Gastrocnemius medialis (tissue), 4 donors: ENCODE measurements around the gene STRBP. TPM values are rescaled to one million over a fixed set of nuclear protein-coding genes. Genes with fewer than 3 reads are reported as not detected.
"Not testable (repeated sequence)": the region's sequence is repeated elsewhere in the genome, so short reads cannot be mapped to it uniquely, and the experiment has no call there.

Experiments
- ATAC-seq, 2 donors: fragments of 150-250 bp; one replicate each; pipeline ENCODE4 v1.9.1; 2016
- DNase-seq, 2 donors: peaks; one replicate each; pipeline ENCODE4 v3.0.0-alpha.2; 2019
- H3K27ac ChIP-seq, 4 donors: fragments of 200-600 bp; sonication (generic); 1 replicate in 1 of 4; 2 replicates in 3 of 4; pipeline ENCODE4 v1.5.1; 2016 to 2018; ENCODE audit warnings: mild to moderate bottlenecking in 2 of 4, moderate library complexity in 1 of 4
- H3K27me3 ChIP-seq, 3 donors: fragments of 200-600 bp; sonication (generic) in 2 of 3; 1 replicate in 1 of 3; 2 replicates in 2 of 3; pipeline versions ENCODE4 v1.5.1 to v1.6.0; 2016 to 2019; ENCODE audit warnings: mild to moderate bottlenecking in 1 of 3, moderate library complexity in 1 of 3
- H3K36me3 ChIP-seq, 2 donors: fragments of 200-600 bp; sonication (generic) in 1 of 2; one replicate each; pipeline ENCODE4 v1.5.1; 2017 to 2018
- H3K4me1 ChIP-seq, 2 donors: fragments of 200-600 bp; sonication (generic) in 1 of 2; one replicate each; pipeline ENCODE4 v1.5.1; 2016 to 2017; ENCODE audit warnings: mild to moderate bottlenecking in 2 of 2
- H3K4me3 ChIP-seq, 4 donors: fragments of 200-600 bp; sonication (generic) in 3 of 4; 1 replicate in 1 of 4; 2 replicates in 3 of 4; pipeline ENCODE4 v1.5.1; 2016 to 2019; ENCODE audit warnings: mild to moderate bottlenecking in 2 of 4
- H3K9me3 ChIP-seq, 3 donors: fragments of 200-600 bp; sonication (generic) in 2 of 3; 1 replicate in 1 of 3; 2 replicates in 2 of 3; pipeline ENCODE4 v1.5.1; 2016 to 2019
- CTCF ChIP-seq, 5 experiments: fragments of 450-650 bp in 3 of 5; fragments of 200-600 bp in 2 of 5; sonication (generic) in 2 of 5; IDR thresholded peaks in 4 of 5; conservative IDR thresholded peaks in 1 of 5; 1 replicate in 4 of 5; 2 replicates in 1 of 5; pipeline ENCODE4 v1.5.1; 2016 to 2019; ENCODE audit warnings: antibody characterized with exemption in 5 of 5, mild to moderate bottlenecking in 3 of 5, moderate library complexity in 3 of 5
- POLR2A ChIP-seq, 2 donors: fragments of 450-650 bp; IDR thresholded peaks; one replicate each; pipeline ENCODE4 v1.6.1; 2017; ENCODE audit warnings: antibody characterized with exemption in 2 of 2, mild to moderate bottlenecking in 2 of 2, moderate library complexity in 2 of 2
- in situ Hi-C, 4 donors: fragments of 200-750 bp; cut with MboI; loops; one replicate each; pipeline versions ENCODE4 v1.15.0 to v1.8.0; 2017; ENCODE audit warnings: low sequenced_read_pairs in 4 of 4
- intact Hi-C: fragments of 100-400 bp; cut with DNase I; formaldehyde crosslinking; loops from one replicate; pipeline ENCODE4 v1.15.1; 2023; ENCODE audit warnings: low total_unique reads
- total RNA-seq, 4 donors: library from RNA; depleted of rRNA; stranded (reverse); fragments of >200 nt; gene quantifications; one replicate each; pipeline versions ENCODE4 v1.1.0 to v1.2.3, GENCODE V29; 2016

STRBP gene
- total RNA-seq, 4 donors from 2014 or later = 5.0 to 25.0 (median 13.2) TPM

GRCh38 chr9:123196124-123196523 lies 72.3 kb downstream of the STRBP start:
- ATAC-seq (no peak), DNase-seq (no peak)
- in situ Hi-C loops (loop anchor here in 1 of 4 donors (25.0 kb wide), 1 partner anchor 141 kb away; no protein-coding TSS in a partner anchor), intact Hi-C loops (no loop called here)
- Histone ChIP-seq H3K4me1 (no peaks in the 10 kb centered on the region), H3K27me3 (no peaks in the 10 kb centered on the region), H3K27ac (no peak overlapping the region), H3K9me3 (no peaks in the 10 kb centered on the region), H3K36me3 (no peaks in the 10 kb centered on the region), H3K4me3 (no peak overlapping the region)
- TF ChIP-seq CTCF (IDR thresholded peaks at IDR 0.05 in 4 of 5, conservative IDR thresholded peaks at IDR 0.05 in 1 of 5) (no peak), POLR2A (IDR thresholded peaks at IDR 0.05) (no peak)

GRCh38 chr9:123194023-123194422 lies 74.4 kb downstream of the STRBP start:
- intact Hi-C loops (no loop called here), in situ Hi-C loops (loop anchor here in 1 of 4 donors (25.0 kb wide), 1 partner anchor 143 kb away; no protein-coding TSS in a partner anchor)
- H3K36me3 ChIP-seq = no peaks in the 10 kb centered on the region
- no peaks in the 10 kb centered on the region for H3K9me3 ChIP-seq
- H3K27me3 ChIP-seq = no peaks in the 10 kb centered on the region
- TF ChIP-seq POLR2A (IDR thresholded peaks at IDR 0.05) = no peak
- TF ChIP-seq CTCF (IDR thresholded peaks at IDR 0.05 in 4 of 5, conservative IDR thresholded peaks at IDR 0.05 in 1 of 5) = no peak
- no peak overlapping the region for H3K4me3 ChIP-seq
- no peaks in the 10 kb centered on the region for H3K4me1 ChIP-seq
- ATAC-seq = no peak
- no peak overlapping the region for H3K27ac ChIP-seq
- no peak for DNase-seq

- H3K27ac ChIP-seq = no peak overlapping the region
- no peak for ATAC-seq
- H3K27me3 ChIP-seq = no peaks in the 10 kb centered on the region
- H3K9me3 ChIP-seq = no peaks in the 10 kb centered on the region
- DNase-seq = no peak
- in situ Hi-C loops = loop anchor here in 1 of 4 donors (25.0 kb wide), 1 partner anchor 146 kb away; no protein-coding TSS in a partner anchor
- intact Hi-C loops = no loop called here
- no peaks in the 10 kb centered on the region for H3K36me3 ChIP-seq
- no peaks in the 10 kb centered on the region for H3K4me1 ChIP-seq
- no peak overlapping the region for H3K4me3 ChIP-seq
- TF ChIP-seq POLR2A (IDR thresholded peaks at IDR 0.05) (no peak), CTCF (IDR thresholded peaks at IDR 0.05 in 4 of 5, conservative IDR thresholded peaks at IDR 0.05 in 1 of 5) (no peak)
These were observed 76.7 kb downstream of the STRBP start for GRCh38 chr9:123191680-123192079.

GRCh38 chr9:123191260-123191659 lies 77.1 kb downstream of the STRBP start:
- in situ Hi-C loops = loop anchor here in 1 of 4 donors (25.0 kb wide), 1 partner anchor 146 kb away; no protein-coding TSS in a partner anchor
- Histone ChIP-seq H3K4me1 (no peaks in the 10 kb centered on the region), H3K27me3 (no peaks in the 10 kb centered on the region), H3K4me3 (no peak overlapping the region), H3K36me3 (no peaks in the 10 kb centered on the region), H3K27ac (no peak overlapping the region), H3K9me3 (no peaks in the 10 kb centered on the region)
- intact Hi-C loops = no loop called here
- TF ChIP-seq POLR2A (IDR thresholded peaks at IDR 0.05) = no peak
- no peak for TF ChIP-seq CTCF (IDR thresholded peaks at IDR 0.05 in 4 of 5, conservative IDR thresholded peaks at IDR 0.05 in 1 of 5)
- DNase-seq (no peak), ATAC-seq (no peak)

GRCh38 chr9:123187131-123187530 lies 81.3 kb downstream of the STRBP start:
- ATAC-seq = no peak
- no peak for TF ChIP-seq POLR2A (IDR thresholded peaks at IDR 0.05)
- TF ChIP-seq CTCF (IDR thresholded peaks at IDR 0.05 in 4 of 5, conservative IDR thresholded peaks at IDR 0.05 in 1 of 5) = no peak

GRCh38 chr9:123186029-123186428 lies 82.4 kb downstream of the STRBP start:
- H3K4me1 ChIP-seq, H3K9me3 ChIP-seq, ATAC-seq, H3K27ac ChIP-seq, DNase-seq, H3K4me3 ChIP-seq, intact Hi-C loops, H3K27me3 ChIP-seq, H3K36me3 ChIP-seq: not testable (repeated sequence)
- in situ Hi-C loops = loop anchor here in 1 of 4 donors (25.0 kb wide), 1 partner anchor 151 kb away; no protein-coding TSS in a partner anchor

More at GRCh38 chr9:123187131-123187530, 81.3 kb downstream of the STRBP start:
- Histone ChIP-seq H3K27me3 (no peaks in the 10 kb centered on the region), H3K9me3 (no peaks in the 10 kb centered on the region), H3K27ac (no peak overlapping the region), H3K36me3 (no peaks in the 10 kb centered on the region), H3K4me1 (no peaks in the 10 kb centered on the region), H3K4me3 (no peak overlapping the region)
- intact Hi-C loops (no loop called here), in situ Hi-C loops (loop anchor here in 1 of 4 donors (25.0 kb wide), 1 partner anchor 150 kb away; no protein-coding TSS in a partner anchor)
- no peak for DNase-seq
